ENCODE data around the gene HIVEP2.

HIVEP2 gene

DNA sequence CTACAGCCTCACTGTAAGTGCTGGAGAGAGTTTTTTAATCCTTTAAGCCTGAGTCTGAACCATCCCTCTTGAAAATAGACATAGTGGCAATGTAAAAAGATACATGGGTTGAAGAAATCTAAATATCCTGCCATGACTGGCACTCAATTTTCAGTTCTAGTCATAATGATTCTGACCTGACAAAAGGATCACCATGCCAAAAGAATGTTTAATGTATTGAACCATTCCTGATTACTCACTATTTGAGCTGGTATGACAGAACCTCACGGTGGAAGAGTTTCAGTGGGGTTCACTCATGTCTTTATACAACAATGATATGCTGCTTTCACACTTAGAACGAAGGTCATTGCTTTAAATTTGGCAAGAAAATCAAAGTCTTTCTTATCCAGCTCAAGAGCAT lies 93.4 kb downstream of the HIVEP2 start:
- Histone ChIP-seq H3K27me3 (no peaks in the 10 kb centered on the region), H3K9ac (no peak overlapping the region), H3K4me3 (no peak overlapping the region), H3K4me2 (no peak overlapping the region), H3K4me1 (peaks cover 49 to 64% (median 53%) of the 10 kb centered on the region in 10 experiments), H3K36me3 (0 out of 22 replicates have a peak, but pooled peaks cover 0 to 14% (median 0%) of the 10 kb centered on the region in 11 experiments), H3K27ac (no peak overlapping the region), H3K9me3 (replicated peaks in 1 of 11) (no peaks in the 10 kb centered on the region), H4K20me1 (peaks cover 0 to 55% (median 8%) of the 10 kb centered on the region in 11 experiments; a peak in 9 of 22 replicates)
- TF ChIP-seq Cebpa-rat (IDR thresholded peaks at IDR 0.05) = no peak

DNA sequence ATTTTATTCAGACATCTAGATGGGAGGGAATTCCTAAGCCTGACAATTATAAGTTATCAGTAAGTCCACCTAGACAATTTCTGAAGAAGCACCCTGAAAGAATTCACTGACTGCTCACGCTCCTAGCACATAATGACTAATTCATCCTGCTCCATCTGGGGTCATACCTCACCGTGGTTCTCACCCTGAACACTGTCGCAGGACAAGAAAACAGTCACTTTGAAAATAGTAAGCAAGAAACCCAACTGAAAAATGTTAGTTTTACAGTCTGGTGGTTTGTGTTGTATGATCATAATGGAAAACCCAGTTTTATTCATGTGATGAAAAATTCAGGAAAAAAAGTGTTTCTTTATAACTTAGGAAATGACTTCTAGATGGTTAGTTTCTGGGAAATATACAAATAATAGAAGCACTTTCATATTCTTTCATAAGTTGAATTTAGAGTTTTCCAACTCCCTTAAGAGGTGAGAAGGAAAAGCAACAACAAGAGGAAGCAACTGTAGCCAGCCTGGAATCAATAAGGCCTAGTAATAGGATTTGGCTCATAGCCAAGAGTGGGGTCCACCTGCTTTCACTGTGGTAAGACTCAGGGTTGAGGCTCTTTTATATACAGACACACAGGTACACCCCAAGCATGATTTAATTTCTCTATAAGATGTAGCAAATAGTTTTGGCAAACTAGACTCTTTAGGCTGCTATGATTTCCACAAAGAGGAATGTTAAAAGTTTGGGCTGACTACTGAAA lies 94.1 kb downstream of the HIVEP2 start:
- Histone ChIP-seq H3K27me3 (no peaks in the 10 kb centered on the region), H3K4me3 (no peak overlapping the region), H3K36me3 (0 out of 22 replicates have a peak, but pooled peaks cover 0 to 14% (median 0%) of the 10 kb centered on the region in 11 experiments), H3K9me3 (replicated peaks in 1 of 11) (no peaks in the 10 kb centered on the region), H4K20me1 (peaks cover 0 to 58% (median 8%) of the 10 kb centered on the region in 11 experiments; a peak in 9 of 22 replicates), H3K27ac (no peak overlapping the region), H3K9ac (no peak overlapping the region), H3K4me1 (peaks cover 49 to 64% (median 53%) of the 10 kb centered on the region in 10 experiments), H3K4me2 (no peak overlapping the region)
- no peak for TF ChIP-seq Cebpa-rat (IDR thresholded peaks at IDR 0.05)

DNA sequence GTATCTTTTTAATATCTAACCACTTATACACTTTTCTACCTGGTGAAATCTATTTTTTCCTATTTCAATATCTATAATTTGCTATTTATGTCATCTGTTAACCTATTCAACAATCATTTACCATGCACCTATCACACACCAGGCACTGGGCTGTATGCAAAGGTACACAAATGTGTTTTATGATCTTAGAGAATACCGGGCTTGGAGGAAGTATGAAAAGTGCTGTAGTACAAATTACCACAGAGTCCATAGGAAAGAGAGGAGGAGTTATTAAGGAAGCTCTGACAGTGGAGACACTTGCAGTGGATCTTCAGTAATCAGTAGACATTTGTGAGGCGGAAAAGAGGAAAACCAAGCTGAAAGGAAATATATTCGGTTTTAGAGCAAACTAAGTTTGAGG lies 96.0 kb downstream of the HIVEP2 start:
- peaks cover 0 to 65% (median 16%) of the 10 kb centered on the region in 11 experiments; a peak in 9 of 22 replicates for H4K20me1 ChIP-seq
- H3K9me3 ChIP-seq (replicated peaks in 1 of 11) = no peaks in the 10 kb centered on the region
- no peak overlapping the region for H3K4me3 ChIP-seq
- no peak overlapping the region for H3K9ac ChIP-seq
- H3K27me3 ChIP-seq = no peaks in the 10 kb centered on the region
- peak overlapping the region in 10 of 11 experiments; percentile 0 to 94 (median 71); a peak in 11 of 22 replicates for H3K4me2 ChIP-seq
- no peak for TF ChIP-seq Cebpa-rat (IDR thresholded peaks at IDR 0.05)
- H3K4me1 ChIP-seq = peaks cover 57 to 67% (median 61%) of the 10 kb centered on the region in 10 experiments
- H3K36me3 ChIP-seq = no peaks in the 10 kb centered on the region
- H3K27ac ChIP-seq = no peak overlapping the region

DNA sequence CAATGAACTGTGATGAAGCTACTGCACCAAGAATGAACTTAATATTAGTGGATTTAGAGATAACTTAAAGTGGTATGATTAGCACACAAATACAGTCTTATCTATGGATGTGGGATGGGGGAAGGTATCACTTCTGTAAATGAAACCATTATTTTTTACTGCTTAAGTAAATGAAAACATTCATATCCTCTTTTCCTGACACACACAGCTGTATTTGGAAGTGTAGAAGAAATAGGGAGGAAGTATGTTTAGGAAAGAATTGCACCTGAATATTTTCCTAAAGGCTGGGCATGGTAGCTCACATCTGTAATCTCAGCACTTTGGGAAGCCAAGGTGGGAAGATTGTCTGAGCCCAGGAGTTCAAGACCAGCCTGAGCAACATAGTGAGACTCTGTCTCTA lies 96.8 kb downstream of the HIVEP2 start:
- no peaks in the 10 kb centered on the region for H3K36me3 ChIP-seq
- H3K27me3 ChIP-seq = no peaks in the 10 kb centered on the region
- peaks cover 0 to 65% (median 16%) of the 10 kb centered on the region in 11 experiments; a peak in 9 of 22 replicates for H4K20me1 ChIP-seq
- H3K4me1 ChIP-seq = peaks cover 61 to 75% (median 67%) of the 10 kb centered on the region in 10 experiments
- H3K9me3 ChIP-seq (replicated peaks in 1 of 11) = no peaks in the 10 kb centered on the region
- H3K9ac ChIP-seq = no peak overlapping the region
- TF ChIP-seq Cebpa-rat (IDR thresholded peaks at IDR 0.05) = no peak
- no peak overlapping the region for H3K27ac ChIP-seq
- peak overlapping the region; percentile 39 to 94 (median 86) for H3K4me2 ChIP-seq
- H3K4me3 ChIP-seq = no peak overlapping the region

DNA sequence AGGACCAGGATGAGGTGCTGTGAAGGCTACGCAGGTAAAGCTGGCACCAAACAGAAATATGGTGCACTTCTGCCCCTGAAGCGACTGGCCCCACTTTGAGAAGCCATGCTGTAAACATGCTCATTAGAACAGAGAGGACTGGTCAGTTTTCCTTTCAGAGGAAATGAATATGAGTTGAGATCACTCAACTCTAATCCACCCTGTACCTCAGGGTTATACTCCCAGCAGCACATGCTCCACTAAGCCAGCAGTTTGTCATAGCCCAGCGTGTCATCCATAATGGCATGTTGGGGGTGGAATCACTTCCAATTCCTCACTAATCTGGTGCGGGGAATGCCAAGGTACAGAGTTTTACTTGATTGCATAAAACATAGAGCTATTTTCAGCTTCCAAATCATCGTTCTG lies 98.1 kb downstream of the HIVEP2 start:
- no peak for TF ChIP-seq Cebpa-rat (IDR thresholded peaks at IDR 0.05)
- no peaks in the 10 kb centered on the region; a peak in 1 of 22 replicates for H3K36me3 ChIP-seq
- peak overlapping the region in 5 of 11 experiments; percentile 20 to 74 (median 55); a peak in 8 of 22 replicates for H3K27ac ChIP-seq
- H3K4me1 ChIP-seq = peaks cover 74 to 88% (median 78%) of the 10 kb centered on the region in 10 experiments
- H3K4me3 ChIP-seq = no peak overlapping the region
- no peaks in the 10 kb centered on the region for H3K9me3 ChIP-seq (replicated peaks in 1 of 11)
- peak overlapping the region in 1 of 11 experiments; percentile 27; a peak in 1 of 22 replicates for H3K9ac ChIP-seq
- H4K20me1 ChIP-seq = peaks cover 0 to 70% (median 16%) of the 10 kb centered on the region in 11 experiments; a peak in 9 of 22 replicates
- H3K27me3 ChIP-seq = no peaks in the 10 kb centered on the region
- peak overlapping the region; percentile 62 to 94 (median 86); a peak in 21 of 22 replicates for H3K4me2 ChIP-seq

DNA sequence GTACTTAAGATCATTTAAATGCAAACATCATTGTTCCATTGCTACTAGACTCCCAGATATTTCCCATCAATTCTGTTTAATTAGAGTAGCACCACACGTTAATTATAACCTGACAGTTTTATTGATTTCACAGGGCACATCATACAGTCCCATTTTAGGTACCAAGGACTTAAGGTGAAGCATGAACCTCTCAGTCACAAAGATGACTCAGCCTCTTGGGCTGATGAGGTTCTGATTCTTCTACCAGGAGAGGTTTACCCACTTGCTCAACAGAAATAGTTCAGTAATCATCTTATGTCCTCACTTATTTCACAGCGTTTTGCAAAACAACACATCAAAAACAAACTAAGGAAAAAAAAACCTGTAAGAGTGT lies 98.5 kb downstream of the HIVEP2 start:
- no peak for TF ChIP-seq Cebpa-rat (IDR thresholded peaks at IDR 0.05)
- H3K27ac ChIP-seq = peak overlapping the region in 7 of 11 experiments; percentile 55 to 74 (median 69); a peak in 14 of 22 replicates
- peaks cover 75 to 88% (median 80%) of the 10 kb centered on the region in 10 experiments for H3K4me1 ChIP-seq
- no peak overlapping the region for H3K4me3 ChIP-seq
- peak overlapping the region; percentile 62 to 94 (median 86) for H3K4me2 ChIP-seq
- no peaks in the 10 kb centered on the region for H3K27me3 ChIP-seq
- peaks cover 0 to under 1% (median 0%) of the 10 kb centered on the region in 11 experiments; a peak in 2 of 22 replicates for H3K36me3 ChIP-seq
- peak overlapping the region in 5 of 11 experiments; percentile 56 to 74 (median 73); a peak in 7 of 22 replicates for H3K9ac ChIP-seq
- H3K9me3 ChIP-seq (replicated peaks in 1 of 11) = peaks cover 0 to 1% (median 0%) of the 10 kb centered on the region in 11 experiments; a peak in 1 of 22 replicates
- peaks cover 0 to 70% (median 16%) of the 10 kb centered on the region in 11 experiments; a peak in 9 of 22 replicates for H4K20me1 ChIP-seq

DNA sequence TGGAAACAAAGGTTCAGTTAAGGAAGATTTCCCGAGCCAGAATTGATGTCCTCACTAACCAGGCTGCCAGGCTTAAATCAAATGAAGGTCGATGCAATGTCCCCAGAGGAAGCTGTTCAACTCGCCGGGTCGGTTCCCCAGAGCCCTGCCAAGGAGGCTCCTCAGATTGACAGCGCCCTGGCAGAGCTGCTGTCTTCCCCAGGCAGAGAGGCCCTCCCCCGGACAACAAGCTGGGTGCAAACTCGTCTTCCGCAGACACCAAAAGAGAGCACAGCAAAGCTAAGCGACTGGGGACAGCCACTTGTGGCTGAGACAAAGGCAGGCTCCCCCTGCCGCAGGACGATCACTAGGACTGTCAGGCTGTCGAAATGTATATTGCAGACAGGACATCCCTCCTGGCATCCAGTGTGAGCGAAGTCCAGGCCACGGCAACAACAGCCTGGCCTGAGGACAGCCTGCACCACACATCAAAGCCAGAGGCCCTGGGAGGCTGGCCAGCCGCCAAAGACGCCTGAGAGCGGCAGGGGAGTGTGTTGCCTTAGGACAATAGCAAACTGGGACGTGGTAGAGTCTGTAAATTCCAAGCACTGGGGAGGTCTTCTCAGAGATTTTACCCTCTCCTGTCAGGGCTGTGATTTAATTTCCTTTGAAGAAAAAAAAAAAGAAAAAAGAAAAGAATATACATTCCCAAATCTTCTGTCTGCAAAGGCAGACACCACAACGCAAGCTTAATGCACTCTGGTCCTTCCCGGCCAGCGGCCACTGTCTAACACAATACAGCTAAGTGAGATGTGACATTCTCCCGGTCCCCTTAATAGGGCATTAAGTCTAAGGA lies 99.1 kb downstream of the HIVEP2 start:
- H3K4me2 ChIP-seq = peak overlapping the region; percentile 62 to 94 (median 86)
- TF ChIP-seq Cebpa-rat (IDR thresholded peaks at IDR 0.05) = no peak
- H3K36me3 ChIP-seq = peaks cover 0 to 3% (median 0%) of the 10 kb centered on the region in 11 experiments; a peak in 2 of 22 replicates
- peak overlapping the region in 10 of 11 experiments; percentile 15 to 74 (median 66); a peak in 19 of 22 replicates for H3K27ac ChIP-seq
- peaks cover 0 to 5% (median 0%) of the 10 kb centered on the region in 11 experiments; a peak in 1 of 22 replicates for H3K9me3 ChIP-seq (replicated peaks in 1 of 11)
- H3K9ac ChIP-seq = peak overlapping the region in 10 of 11 experiments; percentile 40 to 74 (median 66); a peak in 20 of 22 replicates
- H3K4me1 ChIP-seq = peaks cover 75 to 86% (median 81%) of the 10 kb centered on the region in 10 experiments
- no peaks in the 10 kb centered on the region for H3K27me3 ChIP-seq
- peaks cover 0 to 70% (median 16%) of the 10 kb centered on the region in 11 experiments; a peak in 9 of 22 replicates for H4K20me1 ChIP-seq
- H3K4me3 ChIP-seq = peak overlapping the region in 7 of 10 experiments; percentile 6 to 48 (median 27); a peak in 9 of 20 replicates

DNA sequence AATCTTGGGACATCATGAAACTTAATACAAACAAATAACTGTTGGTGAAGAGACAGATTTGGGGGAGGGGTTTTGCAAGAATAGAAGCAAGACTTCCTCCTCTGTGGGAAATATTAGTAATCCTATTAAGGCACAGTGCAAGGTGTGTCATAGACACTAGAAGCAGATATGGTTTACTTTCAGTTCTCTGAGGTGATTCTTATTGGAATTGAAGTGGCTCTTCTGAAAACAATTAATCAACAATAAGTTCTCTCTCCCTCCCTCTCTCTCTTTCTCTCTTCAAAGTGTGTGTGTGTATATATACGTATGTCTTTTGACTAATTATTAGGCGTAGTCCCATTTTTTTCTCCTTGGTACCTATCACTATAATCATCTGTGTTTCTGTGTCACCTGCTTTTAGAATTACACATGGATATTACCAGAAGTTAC lies 99.8 kb downstream of the HIVEP2 start:
- Histone ChIP-seq H3K36me3 (peaks cover 0 to 3% (median 0%) of the 10 kb centered on the region in 11 experiments; a peak in 2 of 22 replicates), H3K27ac (peak overlapping the region in 9 of 11 experiments; percentile 54 to 74 (median 67); a peak in 16 of 22 replicates), H3K4me1 (peaks cover 75 to 86% (median 80%) of the 10 kb centered on the region in 10 experiments), H3K4me2 (peak overlapping the region; percentile 62 to 94 (median 86)), H3K27me3 (no peaks in the 10 kb centered on the region), H4K20me1 (peaks cover 0 to 70% (median 16%) of the 10 kb centered on the region in 11 experiments; a peak in 9 of 22 replicates), H3K4me3 (peak overlapping the region in 6 of 10 experiments; percentile 22 to 48 (median 28); a peak in 2 of 20 replicates), H3K9ac (peak overlapping the region in 8 of 11 experiments; percentile 40 to 74 (median 66); a peak in 15 of 22 replicates), H3K9me3 (replicated peaks in 1 of 11) (peaks cover 0 to 5% (median 0%) of the 10 kb centered on the region in 11 experiments; a peak in 1 of 22 replicates)
- TF ChIP-seq Cebpa-rat (IDR thresholded peaks at IDR 0.05) = no peak

Measured in BLaER1 treated with 17β-estradiol and CSF1 and Interleukin-3, amounts not matched to agents 10 nM and 100 nM (cell line).